Activated T-cell treated with anti-CD3 and anti-CD28 coated beads for 48 hours (primary cell): ENCODE measurements around the gene BACH2.
A peak's percentile ranks its signal among the peaks of the same experiment; 100 is the strongest.

ENCODE experiments used
- DNase-seq: peaks from one replicate; pipeline ENCODE4 v3.0.0-alpha.2; 2020; ENCODE audit warnings: low read depth

BACH2 gene

DNA sequence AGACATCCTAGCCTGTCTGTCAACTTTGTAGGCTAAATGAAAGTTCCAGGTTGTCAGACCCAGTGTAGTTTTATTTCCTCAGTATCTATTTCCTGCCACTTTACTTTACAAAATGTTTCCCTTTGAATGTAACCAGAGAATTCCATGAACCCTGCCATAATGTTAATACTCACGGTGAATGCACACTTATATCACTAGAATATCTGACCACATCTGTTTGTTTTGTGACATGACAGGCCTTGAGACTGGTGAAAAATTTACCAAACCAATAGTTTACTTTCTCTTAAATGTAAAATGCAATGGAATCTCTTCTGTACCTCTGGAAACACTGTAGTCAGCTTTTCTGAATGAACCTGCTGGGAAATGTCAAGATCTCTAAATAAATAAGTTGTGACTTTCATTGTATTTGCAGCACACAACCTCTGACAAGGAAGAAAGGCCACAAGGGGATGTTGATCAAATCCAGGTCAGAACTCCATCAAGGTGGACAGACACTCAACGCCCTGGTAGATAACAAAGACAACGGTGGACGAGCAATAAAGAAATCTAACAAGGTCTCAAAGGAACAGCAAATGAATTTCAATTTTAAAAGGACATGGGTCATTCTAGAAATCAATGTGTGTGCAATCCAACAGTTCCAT, 59.2 kb downstream of the BACH2 start:
- DNase-seq, result no peak

DNA sequence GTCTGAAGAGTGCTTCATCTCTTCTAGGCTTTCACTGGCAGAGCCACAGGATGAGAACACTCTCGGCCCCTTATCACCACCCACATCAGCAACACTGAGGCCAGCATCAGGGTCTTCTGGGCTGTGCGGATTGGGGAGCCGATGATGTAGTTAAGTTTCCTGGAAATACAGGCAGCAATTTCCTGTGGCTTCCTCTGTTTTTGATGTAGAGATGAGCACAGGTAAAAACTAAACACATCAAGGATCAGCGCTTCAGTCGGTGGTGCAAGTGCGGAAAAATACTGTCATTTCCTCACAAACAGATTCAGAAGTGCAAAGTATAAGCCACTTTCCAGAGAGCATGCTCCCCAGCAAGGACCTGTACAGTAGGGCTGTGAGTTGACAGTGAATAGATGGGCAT, 62.6 kb downstream of the BACH2 start:
- peak; percentile 68 for DNase-seq

- no peak for DNase-seq
Observed at GRCh38 chr6:90233213-90233612, 63.4 kb downstream of the BACH2 start.

DNA sequence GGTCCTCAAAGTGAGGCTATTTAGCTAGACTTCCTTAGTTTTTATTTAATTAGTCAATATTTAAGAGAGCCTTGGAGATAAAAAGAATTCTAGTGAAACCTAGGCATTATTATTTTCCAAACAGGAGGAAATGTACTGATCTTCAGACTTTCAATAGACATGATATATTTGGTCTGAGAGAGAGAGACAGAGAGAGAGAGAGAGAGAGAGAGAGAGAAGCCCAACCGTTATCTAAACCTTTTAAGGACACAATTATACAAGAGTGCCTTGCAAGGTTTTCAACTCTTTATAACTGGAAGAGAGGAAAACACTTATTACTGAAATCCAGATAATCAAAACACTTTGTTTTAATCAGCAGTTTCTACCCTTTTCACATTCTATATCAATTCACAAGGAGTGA, 64.8 kb downstream of the BACH2 start:
- no peak for DNase-seq

DNA sequence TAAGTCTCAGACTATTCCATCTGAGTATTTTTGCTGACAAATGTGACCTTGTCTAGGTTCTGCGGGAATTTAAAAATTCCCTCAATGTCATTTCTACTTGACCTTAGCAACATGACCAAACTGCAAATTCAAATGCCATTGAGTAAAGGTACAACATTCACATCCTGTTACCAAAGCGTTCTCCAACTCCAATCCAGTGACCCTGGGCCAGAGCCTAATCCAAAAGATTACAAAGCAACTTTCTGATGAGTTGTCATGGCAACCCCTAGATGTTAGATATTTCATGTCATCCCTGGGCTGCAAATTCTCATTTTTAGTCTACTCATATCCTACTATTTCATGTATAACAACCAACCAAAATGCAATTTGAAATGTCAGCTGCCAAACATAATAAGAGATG, 65.3 kb downstream of the BACH2 start:
- DNase-seq, result no peak

GRCh38 chr6:90230548-90231215, 66.0 kb downstream of the BACH2 start:
- no peak for DNase-seq

- DNase-seq, result no peak
Observed at GRCh38 chr6:90229331-90230010, 67.2 kb downstream of the BACH2 start.

DNA sequence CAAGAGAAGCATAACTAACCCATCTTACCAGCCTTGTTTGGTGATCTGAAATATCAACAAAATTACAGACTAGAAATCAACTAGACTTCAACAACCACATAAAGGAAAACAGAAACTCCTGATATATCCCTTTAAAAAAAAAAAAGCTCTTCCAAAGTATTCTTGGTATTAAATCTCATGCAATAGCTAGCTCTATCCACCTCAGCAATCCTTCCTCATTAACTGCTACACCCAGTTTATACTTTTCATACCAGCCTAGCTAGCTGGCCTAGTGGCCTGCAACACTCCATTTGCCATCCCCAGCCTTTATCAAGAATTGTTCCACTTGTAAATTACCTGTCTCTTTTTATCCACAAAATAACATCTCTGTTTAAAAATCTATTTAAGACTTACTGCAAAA, 69.0 kb downstream of the BACH2 start:
- DNase-seq, result no peak

- DNase-seq, result no peak
Observed at GRCh38 chr6:90227213-90227612, 69.4 kb downstream of the BACH2 start.

GRCh38 chr6:90226257-90226656, 70.4 kb downstream of the BACH2 start:
- no peak for DNase-seq

GRCh38 chr6:90224196-90224595, 72.4 kb downstream of the BACH2 start:
- no peak for DNase-seq

DNA sequence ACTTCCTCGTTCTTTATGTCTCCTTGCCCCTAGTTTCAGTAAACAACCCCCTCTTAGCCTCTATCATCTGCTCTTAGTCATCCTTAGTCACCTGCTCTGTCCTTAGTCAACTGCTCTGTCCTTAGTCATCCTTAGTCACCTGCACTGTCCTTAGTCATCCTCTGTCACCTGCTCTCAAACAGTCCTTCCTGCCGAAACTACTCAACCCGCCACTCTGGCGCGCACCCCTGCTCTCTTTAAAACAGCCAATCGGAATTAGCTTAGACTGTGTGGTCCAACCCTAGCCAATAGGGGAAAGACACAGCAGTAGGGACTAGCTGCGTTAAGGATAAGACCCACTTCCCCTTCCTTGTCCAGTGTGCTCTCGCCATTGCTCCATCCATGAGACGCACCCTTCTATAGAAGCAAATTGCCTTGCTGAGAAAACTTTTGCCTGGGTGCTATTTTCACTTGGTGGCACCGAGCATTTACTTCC, 73.9 kb downstream of the BACH2 start:
- no peak for DNase-seq

DNA sequence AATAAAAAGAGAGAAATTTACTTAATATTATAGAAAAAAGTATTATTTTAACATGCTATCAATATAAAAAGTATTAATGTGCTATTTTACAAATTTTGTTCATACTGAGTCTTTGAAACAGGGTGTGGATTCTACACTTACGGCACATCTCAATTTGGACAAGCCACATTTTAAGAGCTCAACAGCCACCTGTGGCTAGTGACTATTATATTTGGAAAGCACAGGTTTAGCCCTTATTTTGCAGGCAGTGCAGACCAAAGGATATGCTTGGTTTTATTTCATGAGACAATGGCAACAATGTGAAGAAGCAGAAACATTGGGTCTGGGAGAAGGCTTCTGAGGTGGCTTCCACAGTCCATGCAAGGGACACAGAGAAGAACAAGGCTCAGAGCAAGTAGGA, 74.6 kb downstream of the BACH2 start:
- DNase-seq, result no peak

- no peak for DNase-seq
Observed at GRCh38 chr6:90221403-90221802, 75.2 kb downstream of the BACH2 start.

DNA sequence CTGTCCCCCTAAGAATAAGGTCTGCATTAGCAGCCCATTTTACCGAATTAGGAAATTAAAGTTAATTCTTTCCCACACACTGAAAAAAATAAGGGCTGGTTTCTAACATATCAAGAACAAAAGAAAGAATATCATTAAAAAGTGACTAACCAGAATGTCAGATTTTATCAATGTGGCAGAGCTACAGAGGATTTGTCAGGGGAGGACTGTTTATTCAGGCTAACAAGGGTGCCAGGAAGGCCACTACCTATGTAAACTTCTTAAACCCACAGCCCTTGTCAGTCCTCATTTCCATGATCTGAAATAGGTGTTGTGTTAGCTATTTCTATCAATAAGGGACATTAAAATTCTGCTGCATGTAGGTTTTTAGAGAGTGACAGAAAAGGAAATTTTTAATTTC, 76.4 kb downstream of the BACH2 start:
- no peak for DNase-seq

- no peak for DNase-seq
Observed at GRCh38 chr6:90219209-90219985, 77.2 kb downstream of the BACH2 start.

DNA sequence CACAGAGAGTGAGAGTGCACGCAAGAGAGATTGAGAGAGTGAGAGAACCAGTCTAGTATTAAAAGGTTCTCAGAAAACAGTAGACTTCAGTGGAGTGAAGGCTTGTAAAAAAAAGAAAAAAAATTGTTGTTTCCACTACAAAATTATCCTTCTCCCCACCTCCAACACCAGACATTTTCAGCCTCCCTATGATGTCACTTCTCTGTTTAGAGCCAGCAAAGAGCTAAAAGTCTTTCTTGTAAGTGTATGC, 77.8 kb downstream of the BACH2 start:
- no peak for DNase-seq

- no peak for DNase-seq
Observed at GRCh38 chr6:90217506-90218127, 79.0 kb downstream of the BACH2 start.

GRCh38 chr6:90216072-90216977, 80.3 kb downstream of the BACH2 start:
- DNase-seq, result no peak

DNA sequence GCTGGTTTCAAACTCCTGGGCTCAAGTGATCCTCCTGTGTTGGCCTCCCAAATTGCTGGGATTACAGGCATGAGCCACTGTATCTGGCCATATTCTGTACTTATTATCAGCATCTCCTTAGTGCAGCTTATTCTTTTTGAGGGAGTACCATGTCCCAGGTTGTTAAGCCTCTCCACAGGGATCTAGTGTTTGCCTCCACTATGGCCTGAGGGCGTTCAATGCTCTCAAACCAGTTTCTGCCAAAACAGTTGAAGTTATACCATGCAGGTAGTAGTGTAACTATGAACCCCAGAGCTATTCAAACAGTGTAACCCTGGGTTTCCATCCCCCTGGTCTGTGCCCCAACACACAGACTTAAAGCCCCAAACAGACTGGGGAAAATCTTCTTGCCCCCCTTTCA, 81.7 kb downstream of the BACH2 start:
- no peak for DNase-seq

GRCh38 chr6:90214461-90214860, 82.2 kb downstream of the BACH2 start:
- no peak for DNase-seq
